Right lobe of liver (tissue), 6 donors: Measurements from ENCODE around the gene MTARC1. TPM values are rescaled to one million over a fixed set of nuclear protein-coding genes. Genes with fewer than 3 reads are reported as not detected.

ENCODE experiments used
- ATAC-seq, 4 donors: fragments of 200-7000 bp; cut with Tn5 transposase; one replicate each; pipeline ENCODE4 v1.9.1; 2020; ENCODE audit warnings: mild to moderate bottlenecking in 4 of 4, moderate library complexity in 4 of 4
- DNase-seq, 3 donors: peaks; one replicate each; pipeline ENCODE4 v3.0.0-alpha.2; 2020
- H3K27ac ChIP-seq, 3 donors: fragments of 200-600 bp; one replicate each; pipeline ENCODE4 v1.8.0; 2022
- H3K27me3 ChIP-seq, 2 donors: fragments of 200-600 bp; one replicate each; pipeline ENCODE4 v1.8.0; 2022
- H3K36me3 ChIP-seq, 4 donors: fragments of 200-600 bp; sonication (generic) in 1 of 4; one replicate each; pipeline versions ENCODE4 v1.5.1 to v1.8.0; 2017 to 2022; ENCODE audit warnings: control low read depth in 1 of 4
- H3K4me1 ChIP-seq, 4 donors: fragments of 200-600 bp; sonication (generic) in 1 of 4; one replicate each; pipeline versions ENCODE4 v1.5.1 to v1.8.0; 2017 to 2022; ENCODE audit warnings: control low read depth in 1 of 4
- H3K4me3 ChIP-seq, 3 donors: fragments of 200-600 bp; one replicate each; pipeline ENCODE4 v1.8.0; 2022
- H3K9me3 ChIP-seq, 4 donors: fragments of 200-600 bp; sonication (generic) in 1 of 4; one replicate each; pipeline versions ENCODE4 v1.5.1 to v1.8.0; 2017 to 2022; ENCODE audit warnings: control low read depth in 1 of 4
- POLR2A ChIP-seq: fragments of 450-650 bp; IDR thresholded peaks from one replicate; pipeline ENCODE4 v1.6.1; 2017; ENCODE audit warnings: antibody characterized with exemption, mild to moderate bottlenecking
- WGBS: methylation state at CpG from one replicate; pipeline ENCODE4 v1.1.6; 2018; ENCODE audit warnings: low coverage, low lambda C conversion rate; ENCODE audit not compliant: insufficient coverage; ENCODE audit errors: missing lambda C conversion rate; 5-methylcytosine and 5-hydroxymethylcytosine counted together
- intact Hi-C, 2 donors: fragments of 100-400 bp; cut with DNase I; formaldehyde crosslinking; loops; one replicate each; pipeline versions ENCODE4 v1.11.2 to v1.14.1; 2022
- total RNA-seq, 6 experiments: library from RNA; depleted of rRNA in 2 of 6; stranded (reverse); fragments of >200 nt in 2 of 6; fragmentation: NEBNext Ultra II Directional in 3 of 6; extraction: Animal tissue kit (Norgen Biotek cat#: 25700) in 3 of 6; gene quantifications; one replicate each; pipeline versions ENCODE4 v1.1.0 to v1.2.4, GENCODE V29; 2016 to 2023
- TF ChIP-seq, protein P1 (sequence below), 4 donors: fragments of 200-600 bp in 3 of 4; fragments of 450-650 bp in 1 of 4; IDR thresholded peaks; one replicate each; pipeline versions ENCODE4 v1.5.1 to v1.8.0; 2016 to 2022; ENCODE audit warnings: antibody characterized with exemption in 4 of 4, mild to moderate bottlenecking in 2 of 4
- donor health status: DM: no; HTN: yes; CAD: no.
- donor health status: DM: no; HTN: no; CAD: no.
- donor health status: DM: no; HTN: no; CAD: no.
- donor health status: DM: no; HTN: yes; CAD: no.
- donor health status: DM: no; HTN: yes; CAD: no.

The MTARC1 gene
- total RNA-seq, 6 experiments from 2014 or later, result 14.5 to 83.6 (median 35.2) TPM

DNA sequence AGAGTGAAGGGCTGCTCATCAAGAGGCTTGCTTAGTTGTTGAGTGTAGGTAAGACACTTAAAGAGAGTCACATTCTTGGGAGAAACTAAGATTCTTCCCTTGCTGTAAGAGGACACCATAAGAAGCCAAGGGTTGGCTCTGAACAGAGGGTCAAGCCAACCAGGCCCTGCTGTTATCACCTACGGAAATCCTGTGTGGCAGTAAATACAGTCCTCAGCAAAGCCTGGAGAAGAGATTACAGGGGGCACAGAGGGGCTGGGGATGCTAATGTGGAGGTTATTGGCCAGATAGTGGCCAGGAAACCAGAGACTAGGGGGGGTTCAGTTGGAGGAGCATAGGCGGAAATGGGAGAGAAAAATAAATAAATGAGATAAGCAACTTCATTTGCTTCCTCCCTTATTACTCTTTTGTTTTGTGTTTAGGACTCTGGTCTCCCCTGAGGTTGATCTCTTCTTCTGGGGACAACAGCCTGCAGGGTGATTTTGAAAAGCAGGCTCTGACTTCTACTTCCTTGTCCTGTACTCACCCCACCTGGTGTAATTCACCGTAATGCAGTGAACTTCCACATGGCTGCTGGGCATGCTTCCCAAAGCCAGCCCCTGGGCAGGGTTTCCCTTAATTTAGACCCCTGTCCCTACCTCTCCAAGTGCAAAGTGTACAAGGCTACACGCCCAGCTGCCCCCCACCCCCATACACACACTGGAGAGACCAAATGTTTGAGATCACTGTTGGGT is 40.9 kb downstream of the MTARC1 start:
- DNase-seq (peak in 1 of 3 donors; percentile 57), ATAC-seq (peak; percentile 27 to 59 (median 38))
- H3K4me1 ChIP-seq, result peaks cover 0 to 51% (median 23%) of the 10 kb centered on the region in 4 donors
- H3K27ac ChIP-seq, result peak overlapping the region; percentile 45 to 86 (median 69)
- no peaks in the 10 kb centered on the region for H3K36me3 ChIP-seq
- WGBS, result 24% methylated on average over 4 of the region's 4 CpGs
- no peaks in the 10 kb centered on the region for H3K9me3 ChIP-seq
- TF ChIP-seq, protein P1, sequence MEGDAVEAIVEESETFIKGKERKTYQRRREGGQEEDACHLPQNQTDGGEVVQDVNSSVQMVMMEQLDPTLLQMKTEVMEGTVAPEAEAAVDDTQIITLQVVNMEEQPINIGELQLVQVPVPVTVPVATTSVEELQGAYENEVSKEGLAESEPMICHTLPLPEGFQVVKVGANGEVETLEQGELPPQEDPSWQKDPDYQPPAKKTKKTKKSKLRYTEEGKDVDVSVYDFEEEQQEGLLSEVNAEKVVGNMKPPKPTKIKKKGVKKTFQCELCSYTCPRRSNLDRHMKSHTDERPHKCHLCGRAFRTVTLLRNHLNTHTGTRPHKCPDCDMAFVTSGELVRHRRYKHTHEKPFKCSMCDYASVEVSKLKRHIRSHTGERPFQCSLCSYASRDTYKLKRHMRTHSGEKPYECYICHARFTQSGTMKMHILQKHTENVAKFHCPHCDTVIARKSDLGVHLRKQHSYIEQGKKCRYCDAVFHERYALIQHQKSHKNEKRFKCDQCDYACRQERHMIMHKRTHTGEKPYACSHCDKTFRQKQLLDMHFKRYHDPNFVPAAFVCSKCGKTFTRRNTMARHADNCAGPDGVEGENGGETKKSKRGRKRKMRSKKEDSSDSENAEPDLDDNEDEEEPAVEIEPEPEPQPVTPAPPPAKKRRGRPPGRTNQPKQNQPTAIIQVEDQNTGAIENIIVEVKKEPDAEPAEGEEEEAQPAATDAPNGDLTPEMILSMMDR (IDR thresholded peaks at IDR 0.05), result no peak
- H3K4me3 ChIP-seq, result no peak overlapping the region
- intact Hi-C loops, result no loop called here
- H3K27me3 ChIP-seq, result no peaks in the 10 kb centered on the region

DNA sequence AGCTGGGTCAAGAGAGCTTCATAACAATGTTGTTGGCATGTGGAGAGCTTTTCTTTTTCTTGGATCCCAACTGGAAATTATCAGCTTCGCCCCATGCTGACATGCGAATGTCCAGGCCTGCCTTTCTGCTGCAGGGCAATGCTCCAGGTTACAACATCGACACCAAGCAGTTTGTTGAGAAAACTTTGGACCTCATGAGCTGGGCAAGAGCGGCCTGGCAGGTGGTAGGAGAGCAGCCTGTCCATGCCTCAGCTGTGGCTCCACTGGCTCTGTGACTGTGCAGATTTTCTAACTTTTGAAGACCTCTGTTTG is 41.4 kb downstream of the MTARC1 start:
- Histone ChIP-seq H3K4me3 (no peak overlapping the region), H3K27me3 (no peaks in the 10 kb centered on the region), H3K36me3 (no peaks in the 10 kb centered on the region), H3K9me3 (no peaks in the 10 kb centered on the region), H3K27ac (peak overlapping the region; percentile 45 to 86 (median 69)), H3K4me1 (peaks cover 0 to 51% (median 23%) of the 10 kb centered on the region in 4 donors)
- peak; percentile 72 to 94 (median 88) for DNase-seq
- peak; percentile 82 to 89 (median 84) for ATAC-seq
- TF ChIP-seq POLR2A, result no peak
- TF ChIP-seq, protein P1 (IDR thresholded peaks at IDR 0.05), result no peak
- intact Hi-C loops, result no loop called here
- WGBS, result 32% methylated on average over 3 of the region's 4 CpGs

DNA sequence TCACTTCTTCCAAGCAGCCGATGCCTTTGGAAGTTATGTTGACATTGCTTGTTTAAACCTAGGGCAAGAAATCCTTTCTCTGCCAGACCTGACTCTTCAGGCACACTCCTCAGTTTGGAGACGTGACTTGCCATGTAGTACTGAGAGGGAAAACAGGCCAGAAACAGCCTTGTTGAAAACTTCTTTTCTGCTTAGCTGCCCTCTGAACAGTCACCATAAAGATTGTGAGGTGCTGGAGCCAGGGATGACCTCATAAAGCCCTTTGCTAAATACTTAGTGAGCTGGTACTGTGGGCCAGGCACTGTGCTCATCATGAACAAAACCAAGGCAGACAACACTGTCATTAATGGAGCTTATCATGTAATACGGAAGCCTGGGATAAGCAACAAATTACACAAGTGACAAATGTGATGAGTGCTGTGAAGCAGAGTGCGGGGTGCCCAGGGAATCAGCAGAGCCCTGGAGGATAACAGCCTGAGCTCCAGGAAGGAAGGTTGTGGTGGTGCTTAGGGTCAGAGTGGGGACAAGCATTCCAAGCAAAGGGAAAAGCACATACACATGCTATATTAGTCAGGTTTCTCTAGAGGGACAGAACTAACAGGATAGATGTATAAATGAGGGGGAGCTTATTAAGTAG is 42.4 kb downstream of the MTARC1 start:
- Histone ChIP-seq H3K27ac (peak overlapping the region; percentile 7 to 86 (median 27)), H3K9me3 (no peaks in the 10 kb centered on the region), H3K27me3 (no peaks in the 10 kb centered on the region), H3K4me1 (peaks cover 0 to 51% (median 23%) of the 10 kb centered on the region in 4 donors), H3K36me3 (no peaks in the 10 kb centered on the region), H3K4me3 (no peak overlapping the region)
- ATAC-seq, result peak; percentile 4 to 60 (median 16)
- no peak for TF ChIP-seq POLR2A
- DNase-seq, result no peak
- 25% methylated on average over 4 of the region's 4 CpGs for WGBS
- intact Hi-C loops, result no loop called here

DNA sequence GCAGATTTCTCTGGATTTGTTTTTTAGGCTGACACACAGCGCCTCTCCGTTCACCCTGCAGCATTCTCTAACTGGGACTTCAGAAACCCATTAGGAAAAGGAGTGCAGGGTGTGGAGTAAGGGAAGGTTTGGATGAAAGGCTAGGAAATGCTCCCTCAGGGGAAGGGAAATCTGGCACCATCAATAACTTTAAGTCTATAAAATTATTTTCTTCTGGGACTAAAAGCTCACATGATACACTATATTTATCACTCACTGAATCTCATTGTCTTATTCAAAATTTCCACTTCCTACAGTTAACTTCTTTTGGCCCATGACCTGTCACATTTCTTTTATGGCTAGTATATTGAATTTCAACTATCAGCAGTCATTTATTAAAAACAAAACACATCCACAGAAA is 46.7 kb downstream of the MTARC1 start:
- no peaks in the 10 kb centered on the region for H3K27me3 ChIP-seq
- H3K4me3 ChIP-seq, result no peak overlapping the region
- H3K36me3 ChIP-seq, result no peaks in the 10 kb centered on the region
- H3K27ac ChIP-seq, result no peak overlapping the region
- ATAC-seq (no peak), DNase-seq (no peak)
- intact Hi-C loops, result no loop called here
- H3K4me1 ChIP-seq, result peaks cover 0 to 12% (median 4%) of the 10 kb centered on the region in 4 donors
- 93% methylated on average over 2 of the region's 2 CpGs for WGBS
- no peaks in the 10 kb centered on the region for H3K9me3 ChIP-seq
- TF ChIP-seq POLR2A, result no peak
- TF ChIP-seq, protein P1 (IDR thresholded peaks at IDR 0.05), result no peak

DNA sequence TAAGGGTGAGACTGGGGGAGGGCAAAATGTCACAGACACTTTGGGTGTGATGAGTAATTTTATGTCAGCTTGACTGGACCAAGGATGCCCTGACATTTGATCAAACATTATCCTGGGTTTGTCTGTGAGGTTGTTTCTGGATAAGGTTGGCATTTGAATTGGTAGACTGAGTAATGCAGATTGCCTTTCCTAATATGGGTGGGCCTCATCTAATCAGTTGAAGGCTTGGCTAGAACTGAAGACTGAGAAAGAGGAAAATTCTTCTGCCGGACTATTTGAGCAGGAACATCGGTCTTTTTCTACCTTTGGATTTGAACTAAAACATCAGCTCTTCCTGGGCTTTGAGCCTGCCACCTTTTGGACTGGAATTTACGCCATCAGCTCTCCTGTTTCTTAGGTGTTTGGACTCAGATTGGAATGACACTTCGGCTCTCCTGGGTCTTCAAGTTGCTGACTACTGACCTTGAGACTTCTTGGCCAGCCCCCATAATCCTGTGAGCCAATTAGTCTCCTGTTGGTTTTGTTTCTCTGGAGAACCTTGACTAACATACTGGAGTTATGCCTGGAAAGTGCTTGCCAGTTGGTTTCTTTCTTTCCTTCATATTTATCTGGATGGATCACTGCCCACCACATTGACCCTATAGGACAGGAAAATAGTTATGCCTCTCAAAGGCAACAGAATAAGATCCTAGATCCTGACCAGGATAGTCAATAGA is 47.6 kb downstream of the MTARC1 start:
- Histone ChIP-seq H3K27me3 (no peaks in the 10 kb centered on the region), H3K4me3 (no peak overlapping the region), H3K27ac (no peak overlapping the region), H3K36me3 (no peaks in the 10 kb centered on the region), H3K4me1 (peaks cover 0 to 3% (median 0%) of the 10 kb centered on the region in 4 donors), H3K9me3 (no peaks in the 10 kb centered on the region)
- no peak for ATAC-seq
- intact Hi-C loops, result no loop called here
- no peak for DNase-seq
- no CpG with 5 or more reads among the region's 4 CpGs for WGBS
- no peak for TF ChIP-seq POLR2A
- TF ChIP-seq, protein P1 (IDR thresholded peaks at IDR 0.05), result no peak
